ENCODE data around the gene TTK. TPM values are rescaled to one million over a fixed set of nuclear protein-coding genes. Genes with fewer than 3 reads are reported as not detected.

Gene TTK
- total RNA-seq, 1 donor from 2014 or later: 231 TPM

- no peak overlapping the region for H3K27ac Mint-ChIP-seq
- DNase-seq (ENCODE audit: low spot score): no peak
- Histone ChIP-seq H3K36me3 (no peaks in the 10 kb centered on the region), H3K9ac (no peak overlapping the region), H3K27ac (no peak overlapping the region), H2AFZ (replicated peaks) (no peak overlapping the region), H4K20me1 (ENCODE audit: low read depth) (no peaks in the 10 kb centered on the region), H3K79me2 (ENCODE audit: low read depth) (no peaks in the 10 kb centered on the region), H3K27me3 (no peaks in the 10 kb centered on the region), H3K4me2 (no peak overlapping the region), H3K9me3 (ENCODE audit: low read depth) (no peaks in the 10 kb centered on the region), H3K4me3 (no peak overlapping the region), H3K4me1 (no peaks in the 10 kb centered on the region), H3F3A (ENCODE audit: low read depth) (no peaks in the 10 kb centered on the region)
- no peaks in the 10 kb centered on the region for H3K36me3 Mint-ChIP-seq
- H3K4me3 Mint-ChIP-seq: no peak overlapping the region
- no peaks in the 10 kb centered on the region for H3K4me1 Mint-ChIP-seq
- no peaks in the 10 kb centered on the region for H3K27me3 Mint-ChIP-seq (ENCODE audit: insufficient read depth, low read depth)
- TF ChIP-seq, protein P1, sequence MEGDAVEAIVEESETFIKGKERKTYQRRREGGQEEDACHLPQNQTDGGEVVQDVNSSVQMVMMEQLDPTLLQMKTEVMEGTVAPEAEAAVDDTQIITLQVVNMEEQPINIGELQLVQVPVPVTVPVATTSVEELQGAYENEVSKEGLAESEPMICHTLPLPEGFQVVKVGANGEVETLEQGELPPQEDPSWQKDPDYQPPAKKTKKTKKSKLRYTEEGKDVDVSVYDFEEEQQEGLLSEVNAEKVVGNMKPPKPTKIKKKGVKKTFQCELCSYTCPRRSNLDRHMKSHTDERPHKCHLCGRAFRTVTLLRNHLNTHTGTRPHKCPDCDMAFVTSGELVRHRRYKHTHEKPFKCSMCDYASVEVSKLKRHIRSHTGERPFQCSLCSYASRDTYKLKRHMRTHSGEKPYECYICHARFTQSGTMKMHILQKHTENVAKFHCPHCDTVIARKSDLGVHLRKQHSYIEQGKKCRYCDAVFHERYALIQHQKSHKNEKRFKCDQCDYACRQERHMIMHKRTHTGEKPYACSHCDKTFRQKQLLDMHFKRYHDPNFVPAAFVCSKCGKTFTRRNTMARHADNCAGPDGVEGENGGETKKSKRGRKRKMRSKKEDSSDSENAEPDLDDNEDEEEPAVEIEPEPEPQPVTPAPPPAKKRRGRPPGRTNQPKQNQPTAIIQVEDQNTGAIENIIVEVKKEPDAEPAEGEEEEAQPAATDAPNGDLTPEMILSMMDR (IDR thresholded peaks at IDR 0.05): no peak
- TF ChIP-seq EZH2 (IDR thresholded peaks at IDR 0.05): no peak
- TF ChIP-seq EZH2phosphoT487 (IDR thresholded peaks at IDR 0.05): no peak
- H3K9me3 Mint-ChIP-seq: no peaks in the 10 kb centered on the region
These were observed 72.6 kb downstream of the TTK start for GRCh38 chr6:80077067-80077466.

- H3K9me3 ChIP-seq (ENCODE audit: low read depth): no peaks in the 10 kb centered on the region
- H3K4me3 Mint-ChIP-seq: no peak overlapping the region
- H3K4me1 Mint-ChIP-seq: no peaks in the 10 kb centered on the region
- H3K36me3 Mint-ChIP-seq: no peaks in the 10 kb centered on the region
- no peak for DNase-seq (ENCODE audit: low spot score)
- no peaks in the 10 kb centered on the region for H4K20me1 ChIP-seq (ENCODE audit: low read depth)
- H3K4me2 ChIP-seq: no peak overlapping the region
- no peaks in the 10 kb centered on the region for H3K27me3 ChIP-seq
- no peaks in the 10 kb centered on the region for H3K9me3 Mint-ChIP-seq
- H3K27me3 Mint-ChIP-seq (ENCODE audit: insufficient read depth, low read depth): no peaks in the 10 kb centered on the region
- H3K27ac Mint-ChIP-seq: no peak overlapping the region
- no peak overlapping the region for H3K9ac ChIP-seq
- H3K27ac ChIP-seq: no peak overlapping the region
- H3K4me3 ChIP-seq: no peak overlapping the region
- no peaks in the 10 kb centered on the region for H3K36me3 ChIP-seq
- H3K4me1 ChIP-seq: no peaks in the 10 kb centered on the region
- no peak overlapping the region for H2AFZ ChIP-seq (replicated peaks)
- TF ChIP-seq EZH2phosphoT487 (IDR thresholded peaks at IDR 0.05) (no peak), EZH2 (IDR thresholded peaks at IDR 0.05) (no peak)
- TF ChIP-seq, protein P1 (IDR thresholded peaks at IDR 0.05): no peak
- no peaks in the 10 kb centered on the region for H3K79me2 ChIP-seq (ENCODE audit: low read depth)
- H3F3A ChIP-seq (ENCODE audit: low read depth): no peaks in the 10 kb centered on the region
These were observed 84.2 kb downstream of the TTK start for GRCh38 chr6:80088637-80089036.

GRCh38 chr6:80091506-80091905 lies 87.1 kb downstream of the TTK start:
- H3K36me3 Mint-ChIP-seq: no peaks in the 10 kb centered on the region
- H3K4me1 ChIP-seq: no peaks in the 10 kb centered on the region
- H3K79me2 ChIP-seq (ENCODE audit: low read depth): no peaks in the 10 kb centered on the region
- H3K4me3 ChIP-seq: no peak overlapping the region
- H3K27ac Mint-ChIP-seq: no peak overlapping the region
- no peaks in the 10 kb centered on the region for H3F3A ChIP-seq (ENCODE audit: low read depth)
- no peaks in the 10 kb centered on the region for H3K9me3 ChIP-seq (ENCODE audit: low read depth)
- H4K20me1 ChIP-seq (ENCODE audit: low read depth): no peaks in the 10 kb centered on the region
- H3K4me2 ChIP-seq: no peak overlapping the region
- H3K27ac ChIP-seq: no peak overlapping the region
- no peaks in the 10 kb centered on the region for H3K4me1 Mint-ChIP-seq
- no peaks in the 10 kb centered on the region for H3K36me3 ChIP-seq
- peaks cover 2% of the 10 kb centered on the region for H3K27me3 Mint-ChIP-seq (ENCODE audit: insufficient read depth, low read depth)
- TF ChIP-seq EZH2 (IDR thresholded peaks at IDR 0.05) (no peak), EZH2phosphoT487 (IDR thresholded peaks at IDR 0.05) (no peak)
- TF ChIP-seq, protein P1 (IDR thresholded peaks at IDR 0.05): no peak
- H3K4me3 Mint-ChIP-seq: no peak overlapping the region
- no peak overlapping the region for H2AFZ ChIP-seq (replicated peaks)
- DNase-seq (ENCODE audit: low spot score): no peak
- H3K9me3 Mint-ChIP-seq: no peaks in the 10 kb centered on the region
- no peak overlapping the region for H3K9ac ChIP-seq
- H3K27me3 ChIP-seq: no peaks in the 10 kb centered on the region

Other genes starting within 250 kb of the TTK start
- 11.6 and 17.2 TPM in 2 replicates for gene ELOVL4, start 57.1 kb upstream of the TTK start, total RNA-seq (ENCODE audit: low replicate concordance)
- gene BCKDHB, start 102.0 kb downstream of the TTK start, total RNA-seq (ENCODE audit: low replicate concordance): 48.2 and 48.5 TPM in 2 replicates